GM18517 (cell line): ENCODE data around the gene TSPYL4.
"Not testable (repeated sequence)": the region's sequence is repeated elsewhere in the genome, so short reads cannot be mapped to it uniquely, and the experiment has no call there.

Source experiments
- ATAC-seq: cut with Tn5 transposase; IDR thresholded peaks from one replicate; pipeline ENCODE4 v1.9.1; 2021; ENCODE audit warnings: mild to moderate bottlenecking, moderate library complexity; ENCODE audit not compliant: unreplicated experiment

Gene TSPYL4

GRCh38 chr6:116253505-116254296, at the start of gene TSPYL4:
TSS of gene TSPYL4 (minus strand) at chr6:116254075. CDS start at chr6:116254008, 67 bp downstream.
- ATAC-seq: peak; percentile 99

- ATAC-seq: no peak
Observed at GRCh38 chr6:116301104-116301503, 47.2 kb upstream of the TSPYL4 start.

- ATAC-seq: no peak
Observed at GRCh38 chr6:116300566-116300965, 46.7 kb upstream of the TSPYL4 start.

- peak; percentile 81 for ATAC-seq
Observed at GRCh38 chr6:116298973-116299372, 45.1 kb upstream of the TSPYL4 start.

- no peak for ATAC-seq
Observed at GRCh38 chr6:116298273-116298672, 44.4 kb upstream of the TSPYL4 start.

GRCh38 chr6:116292553-116292952, 38.7 kb upstream of the TSPYL4 start:
- ATAC-seq: no peak

- ATAC-seq: no peak
Observed at GRCh38 chr6:116291701-116292396, 38.0 kb upstream of the TSPYL4 start.

- ATAC-seq: no peak
Observed at GRCh38 chr6:116290799-116291198, 36.9 kb upstream of the TSPYL4 start.

GRCh38 chr6:116289876-116290275, 36.0 kb upstream of the TSPYL4 start:
- ATAC-seq: no peak

- ATAC-seq: no peak
Observed at GRCh38 chr6:116287689-116288282, 33.9 kb upstream of the TSPYL4 start.

GRCh38 chr6:116286773-116287358, 33.0 kb upstream of the TSPYL4 start:
- ATAC-seq: no peak

- ATAC-seq: not testable (repeated sequence)
Observed at GRCh38 chr6:116284984-116285383, 31.1 kb upstream of the TSPYL4 start.

GRCh38 chr6:116283191-116283590, 29.3 kb upstream of the TSPYL4 start:
- ATAC-seq: no peak

GRCh38 chr6:116282698-116283097, 28.8 kb upstream of the TSPYL4 start:
- ATAC-seq: no peak

- no peak for ATAC-seq
Observed at GRCh38 chr6:116280933-116281316, 27.1 kb upstream of the TSPYL4 start.

GRCh38 chr6:116280161-116280932, 26.5 kb upstream of the TSPYL4 start:
- ATAC-seq: no peak

- peak; percentile 97 for ATAC-seq
Observed at GRCh38 chr6:116279232-116280160, 25.6 kb upstream of the TSPYL4 start, which contains the start of gene TSPYL1. TSS of gene TSPYL1 (minus strand) at chr6:116279930. CDS start at chr6:116279830, 100 bp downstream.

GRCh38 chr6:116278854-116279231, 25.0 kb upstream of the TSPYL4 start:
- ATAC-seq: no peak

GRCh38 chr6:116278481-116278829, 24.6 kb upstream of the TSPYL4 start:
- no peak for ATAC-seq

GRCh38 chr6:116277124-116277523, 23.2 kb upstream of the TSPYL4 start:
- no peak for ATAC-seq
